Stimulated activated effector memory CD8-positive, alpha-beta T cell treated with anti-CD3 and anti-CD28 coated beads, Interleukin-12 subunit alpha, Interleukin-12 subunit beta, amount 100 ng/mL, for 72 hours (primary cell): ENCODE results near the gene HOXB6.

Experiments used
- ATAC-seq: fragments of 150-1000 bp; cut with Tn5 transposase; 2 replicates; pipeline ENCODE4 v1.10.0; 2021
- DNase-seq, 2 donors: peaks; one replicate each; pipeline ENCODE4 v3.0.0; 2021 to 2022; ENCODE audit warnings: low spot score in 2 of 2
- H3K27ac Mint-ChIP-seq: one replicate; pipeline ENCODE4 v1.8.0; 2022; ENCODE audit warnings: mild to moderate bottlenecking, mixed read lengths
- H3K36me3 Mint-ChIP-seq: one replicate; pipeline ENCODE4 v1.8.0; 2022; ENCODE audit warnings: mild to moderate bottlenecking, mixed read lengths
- H3K4me1 Mint-ChIP-seq: one replicate; pipeline ENCODE4 v1.8.0; 2022; ENCODE audit warnings: mixed read lengths
- H3K4me3 Mint-ChIP-seq: one replicate; pipeline ENCODE4 v1.8.0; 2022; ENCODE audit warnings: mild to moderate bottlenecking, mixed read lengths
- H3K9me3 Mint-ChIP-seq: one replicate; pipeline ENCODE4 v1.8.0; 2022; ENCODE audit warnings: mixed read lengths

Gene HOXB6

DNA sequence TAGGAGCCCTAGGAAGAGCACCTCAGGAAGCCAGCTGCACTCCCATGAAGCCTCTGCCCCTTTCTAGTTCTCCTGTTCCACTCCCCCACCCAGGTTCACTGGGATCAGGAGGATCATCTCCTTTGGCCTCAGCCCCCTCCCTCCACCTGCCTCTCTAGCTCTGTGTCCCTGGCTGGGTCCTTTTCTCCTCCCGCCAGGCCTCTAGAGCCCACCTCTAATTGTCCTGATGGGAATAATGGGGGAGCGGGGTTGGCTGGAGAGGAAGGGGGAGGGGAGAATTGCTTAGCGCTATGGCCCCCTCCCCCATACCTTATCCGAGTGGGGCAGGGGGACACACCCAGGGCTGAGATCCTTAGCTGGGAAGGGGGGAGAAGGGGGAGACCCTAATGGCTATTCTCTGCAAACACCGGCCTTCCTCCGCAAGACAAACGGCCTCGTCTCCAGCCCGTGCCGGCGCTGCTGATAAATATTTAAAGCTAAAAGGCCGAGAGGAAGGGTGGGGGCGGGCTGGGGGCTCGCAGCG, 5.0 kb upstream of the HOXB6 start:
- DNase-seq: no peak
- H3K36me3 Mint-ChIP-seq: peaks cover 18% of the 10 kb centered on the region
- H3K4me3 Mint-ChIP-seq: peak overlapping the region; percentile 94
- no peak for ATAC-seq
- H3K4me1 Mint-ChIP-seq: peaks cover 48% of the 10 kb centered on the region
- no peaks in the 10 kb centered on the region for H3K9me3 Mint-ChIP-seq
- peak overlapping the region; percentile 82 for H3K27ac Mint-ChIP-seq

DNA sequence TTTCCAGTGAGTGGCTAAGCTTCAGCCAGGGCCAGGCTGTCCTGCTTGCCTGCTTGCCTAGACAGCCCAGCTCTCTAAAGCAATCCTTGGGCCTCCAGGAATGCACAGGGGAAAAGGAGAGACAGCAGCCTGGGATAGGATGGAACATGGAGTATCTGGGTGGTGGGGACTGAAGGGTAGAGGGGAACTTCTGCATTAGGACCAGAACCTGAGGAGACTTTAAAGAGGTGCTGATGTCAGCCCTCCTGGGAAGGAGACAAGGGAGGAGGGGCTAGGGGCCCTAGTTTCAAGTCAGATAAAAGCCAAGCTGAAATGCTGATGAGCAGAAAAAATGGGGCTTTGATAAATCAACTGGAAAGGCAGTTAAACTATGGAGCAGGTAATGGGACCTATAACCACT, 4.2 kb upstream of the HOXB6 start:
- Mint-ChIP-seq H3K4me3 (peak overlapping the region; percentile 94), H3K36me3 (peaks cover 18% of the 10 kb centered on the region), H3K4me1 (peaks cover 48% of the 10 kb centered on the region), H3K9me3 (no peaks in the 10 kb centered on the region), H3K27ac (peak overlapping the region; percentile 21)
- ATAC-seq (no peak), DNase-seq (no peak)

DNA sequence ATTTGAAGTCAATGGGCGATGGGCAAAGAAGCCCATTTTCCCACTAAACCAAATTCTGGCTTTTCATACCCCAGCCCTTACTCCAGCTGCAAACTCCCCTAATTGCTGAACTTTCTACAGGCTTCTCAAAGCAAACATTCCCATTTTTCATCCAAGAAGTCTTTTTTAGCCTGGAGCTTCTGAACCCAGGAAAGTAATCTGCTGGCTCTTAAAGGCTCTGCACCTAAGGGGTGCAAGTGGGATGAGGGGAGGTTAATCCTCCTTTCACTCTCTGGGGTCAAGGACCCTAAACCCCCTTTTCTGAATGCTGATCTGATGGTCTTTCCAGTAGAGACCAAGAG, 3.7 kb upstream of the HOXB6 start:
- no peak overlapping the region for H3K27ac Mint-ChIP-seq
- no peak for ATAC-seq
- DNase-seq: no peak
- H3K9me3 Mint-ChIP-seq: no peaks in the 10 kb centered on the region
- peak overlapping the region; percentile 94 for H3K4me3 Mint-ChIP-seq
- peaks cover 14% of the 10 kb centered on the region for H3K36me3 Mint-ChIP-seq
- peaks cover 48% of the 10 kb centered on the region for H3K4me1 Mint-ChIP-seq

DNA sequence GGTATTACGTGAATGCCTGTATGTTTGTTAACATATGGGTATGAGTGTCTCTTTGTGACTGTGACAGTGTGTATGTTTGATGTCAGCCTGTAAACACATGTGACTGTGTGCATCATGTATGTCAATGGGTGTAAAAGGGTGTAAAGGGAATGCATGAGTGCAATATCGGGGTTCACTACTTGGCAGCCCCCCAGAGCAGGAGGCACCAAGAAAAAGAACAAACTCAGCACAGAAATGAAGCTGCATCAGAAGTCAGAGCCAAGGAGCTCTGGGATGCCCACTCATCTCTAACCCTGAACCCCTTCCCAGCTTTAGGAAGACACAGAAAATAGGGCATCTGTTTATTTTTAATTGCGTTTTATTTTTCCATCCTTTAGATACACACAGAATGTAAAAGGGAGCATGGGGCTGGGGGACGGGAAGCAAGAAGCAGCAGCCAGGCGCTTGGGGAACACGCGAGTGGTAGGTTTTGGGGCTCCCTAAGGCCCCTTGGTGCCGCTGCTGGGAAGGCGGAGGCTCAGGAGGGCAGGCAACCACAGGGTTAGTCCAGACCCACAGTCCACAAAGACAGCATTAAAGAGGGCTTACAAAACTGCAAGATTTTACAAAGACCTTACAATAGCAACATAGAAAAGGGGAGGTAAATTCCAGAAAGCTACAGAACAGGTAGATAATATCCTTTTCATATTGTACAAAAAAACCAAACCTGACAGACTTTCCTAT, 2.3 kb upstream of the HOXB6 start:
- DNase-seq: no peak
- no peak for ATAC-seq
- peaks cover 46% of the 10 kb centered on the region for H3K4me1 Mint-ChIP-seq
- H3K36me3 Mint-ChIP-seq: peaks cover 14% of the 10 kb centered on the region
- H3K27ac Mint-ChIP-seq: no peak overlapping the region
- H3K4me3 Mint-ChIP-seq: no peak overlapping the region
- H3K9me3 Mint-ChIP-seq: no peaks in the 10 kb centered on the region

DNA sequence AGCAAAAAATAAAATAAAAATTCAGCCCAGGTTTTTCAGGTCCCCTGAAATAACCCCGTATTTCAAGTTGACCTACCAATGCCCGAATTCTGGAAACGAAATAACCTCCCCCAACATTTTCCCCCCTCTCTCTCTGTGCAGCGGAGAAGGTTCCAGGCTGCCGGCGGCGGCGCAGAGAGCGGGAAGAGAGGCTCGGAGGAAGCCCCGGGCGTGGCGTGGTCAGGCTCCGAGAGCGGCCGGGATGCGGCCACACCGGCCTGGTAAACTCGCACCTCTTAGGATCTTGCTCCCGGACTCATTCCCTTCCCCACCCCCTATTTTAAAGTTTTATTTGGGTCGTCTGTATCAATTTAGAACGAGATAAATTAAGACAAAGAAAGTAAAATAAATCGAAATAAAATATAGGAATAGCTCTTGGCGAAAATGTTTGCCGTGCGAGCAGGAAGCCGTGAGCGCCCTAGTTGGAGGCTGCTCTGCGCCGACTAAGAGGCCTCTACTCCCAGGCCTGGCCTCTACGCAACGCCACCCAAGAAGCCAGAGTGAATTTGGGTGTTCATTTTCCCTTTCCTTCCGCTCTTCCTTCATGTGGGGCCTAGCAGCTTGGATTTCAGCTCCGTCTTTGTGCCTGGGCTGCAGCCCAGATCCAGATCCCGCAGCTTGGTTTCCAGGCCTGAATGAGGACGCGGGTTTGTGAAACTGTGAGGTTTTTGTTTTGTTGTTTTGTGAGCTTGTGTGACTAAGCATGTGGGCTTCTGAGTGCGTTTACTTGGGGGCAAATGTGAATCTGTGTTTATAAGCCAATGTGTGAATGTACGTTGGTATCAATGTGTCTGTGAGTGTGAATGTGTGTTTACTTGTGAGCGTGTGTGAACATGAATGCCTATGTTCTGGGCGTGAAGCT, 1.5 kb upstream of the HOXB6 start:
- no peak overlapping the region for H3K27ac Mint-ChIP-seq
- ATAC-seq (no peak), DNase-seq (no peak)
- H3K4me3 Mint-ChIP-seq: no peak overlapping the region
- peaks cover 44% of the 10 kb centered on the region for H3K4me1 Mint-ChIP-seq
- H3K36me3 Mint-ChIP-seq: peaks cover 14% of the 10 kb centered on the region
- no peaks in the 10 kb centered on the region for H3K9me3 Mint-ChIP-seq

DNA sequence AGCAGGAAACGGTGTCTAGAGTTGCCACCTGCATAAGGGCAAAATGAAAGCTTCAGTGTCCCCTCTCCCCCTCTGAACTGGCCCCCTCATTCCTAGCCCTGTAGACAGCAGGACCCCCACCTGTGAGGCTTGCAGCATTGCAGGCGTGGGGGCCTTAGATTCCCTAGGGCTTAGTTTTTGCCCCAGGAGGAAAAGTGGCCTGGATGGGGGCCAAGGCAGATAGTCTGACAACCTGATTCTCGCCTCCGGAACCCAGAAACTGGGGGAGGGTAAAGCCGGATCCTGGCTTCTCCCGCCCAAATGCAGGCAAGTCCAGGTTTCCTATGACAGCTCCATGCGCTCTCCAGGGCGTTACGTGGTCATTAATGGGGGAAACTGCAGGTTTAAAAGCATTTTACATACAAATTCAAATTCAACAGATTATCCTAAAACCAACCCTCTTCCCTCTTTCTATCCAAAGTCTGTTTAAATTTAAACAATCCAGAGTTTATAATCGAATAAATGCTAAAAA, 678 bp upstream of the HOXB6 start:
- Mint-ChIP-seq H3K9me3 (no peaks in the 10 kb centered on the region), H3K4me1 (peaks cover 38% of the 10 kb centered on the region), H3K27ac (no peak overlapping the region), H3K36me3 (peaks cover 8% of the 10 kb centered on the region), H3K4me3 (no peak overlapping the region)
- DNase-seq (no peak), ATAC-seq (no peak)

DNA sequence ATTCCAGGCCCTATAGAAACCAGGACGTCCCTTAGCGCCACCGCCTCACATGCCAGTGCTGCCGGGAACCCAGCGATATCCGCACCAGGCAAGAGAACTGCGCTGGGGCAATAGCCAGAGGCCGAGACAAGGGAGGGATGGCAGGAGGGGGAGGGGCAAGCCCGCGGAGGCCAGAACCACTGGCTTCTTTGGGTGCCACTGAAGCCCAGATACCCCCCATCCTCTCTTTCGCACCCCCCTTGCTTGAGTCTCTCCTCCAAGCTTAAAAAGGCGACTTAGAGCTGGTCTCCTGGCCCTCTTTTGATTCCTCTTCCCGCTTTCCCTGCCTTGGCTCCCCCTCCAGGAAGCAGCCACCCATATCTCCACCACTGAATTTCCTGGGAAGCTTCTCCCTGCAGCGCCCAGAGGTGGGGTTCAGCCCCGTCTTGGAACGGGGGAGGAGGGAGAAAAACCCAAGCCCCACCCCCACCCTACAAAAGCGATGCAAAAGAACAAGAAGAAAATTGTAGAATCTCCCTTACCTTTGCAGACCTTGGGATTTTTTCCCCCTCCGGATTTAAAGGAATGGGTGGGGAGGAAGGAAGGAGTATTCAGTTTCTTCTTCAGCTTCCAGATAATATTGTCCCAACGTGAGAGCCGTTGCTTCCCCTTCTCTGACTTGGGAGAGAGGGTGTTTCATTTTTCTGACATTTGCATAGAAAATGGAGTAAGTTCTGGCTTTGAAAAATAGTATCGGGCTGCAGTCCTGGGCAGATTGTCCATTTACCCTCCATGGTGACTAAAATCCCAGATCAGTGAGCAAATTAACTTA, 622 bp downstream of the HOXB6 start:
- Mint-ChIP-seq H3K4me1 (peaks cover 38% of the 10 kb centered on the region), H3K4me3 (peak overlapping the region; percentile 48), H3K27ac (no peak overlapping the region), H3K9me3 (no peaks in the 10 kb centered on the region), H3K36me3 (peaks cover 7% of the 10 kb centered on the region)
- DNase-seq (no peak), ATAC-seq (no peak)

DNA sequence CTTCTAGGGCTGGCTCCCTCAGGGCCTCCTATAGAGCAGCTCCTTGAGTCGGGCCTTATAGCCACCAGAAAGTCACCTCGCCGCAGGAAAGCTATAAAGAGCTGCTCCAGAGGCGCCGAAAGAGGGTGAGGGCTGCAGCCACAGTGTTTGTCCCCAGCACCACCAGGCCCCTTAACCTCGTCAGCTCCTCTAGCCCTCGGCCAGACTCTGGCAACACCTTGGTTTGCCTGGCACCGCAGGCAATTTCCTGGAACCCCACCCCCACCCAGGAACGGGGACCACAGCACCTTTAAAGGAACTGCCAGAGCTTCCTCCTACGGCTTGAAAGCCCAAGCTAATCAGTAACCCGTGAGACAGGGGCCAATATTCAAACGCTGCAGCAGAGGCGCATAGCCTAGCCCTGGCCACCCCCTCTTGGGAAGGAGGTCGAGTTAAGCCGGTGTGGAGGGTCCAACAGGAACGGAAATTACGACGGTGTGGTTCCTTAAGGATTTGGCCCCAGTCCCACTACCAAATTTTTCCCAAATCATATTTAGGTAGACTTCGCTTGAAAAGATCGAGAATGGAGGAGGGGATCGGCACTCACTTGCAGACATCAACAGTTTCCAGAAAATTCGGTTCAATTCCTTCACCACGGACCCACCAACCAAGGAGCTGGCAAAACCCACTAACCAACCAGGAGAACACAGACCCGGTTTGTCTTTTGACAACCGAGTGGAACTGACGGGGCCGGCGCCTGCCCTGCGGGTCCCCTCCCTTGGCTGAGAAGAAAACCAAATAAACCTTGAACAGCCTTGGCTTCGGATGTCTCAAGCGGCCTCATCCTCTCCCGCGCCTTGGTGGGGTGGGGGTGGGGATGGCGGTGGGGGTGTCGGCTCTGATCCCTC, 3.0 kb downstream of the HOXB6 start:
- peak overlapping the region; percentile 55 for H3K4me3 Mint-ChIP-seq
- no peaks in the 10 kb centered on the region for H3K36me3 Mint-ChIP-seq
- ATAC-seq: no peak
- no peak overlapping the region for H3K27ac Mint-ChIP-seq
- no peaks in the 10 kb centered on the region for H3K9me3 Mint-ChIP-seq
- H3K4me1 Mint-ChIP-seq: peaks cover 49% of the 10 kb centered on the region
- no peak for DNase-seq

DNA sequence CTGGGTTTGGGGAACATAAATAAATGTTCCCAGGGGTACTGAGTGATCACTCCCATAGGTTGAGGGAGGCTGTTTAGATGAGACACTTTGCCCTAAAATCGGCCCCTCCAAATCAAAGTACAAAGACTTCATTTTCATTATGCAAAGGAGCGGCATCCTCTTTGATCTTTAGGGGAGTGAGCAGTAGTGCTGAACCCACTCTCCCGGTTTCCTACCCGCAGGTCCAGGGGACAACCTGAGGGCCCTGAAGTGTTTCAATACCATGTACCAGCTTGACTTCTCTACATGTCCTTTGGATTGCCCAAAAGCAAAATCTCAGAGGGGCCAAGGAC, 3.6 kb downstream of the HOXB6 start:
- ATAC-seq (no peak), DNase-seq (no peak)
- Mint-ChIP-seq H3K9me3 (no peaks in the 10 kb centered on the region), H3K4me1 (peaks cover 55% of the 10 kb centered on the region), H3K4me3 (no peak overlapping the region), H3K27ac (no peak overlapping the region), H3K36me3 (no peaks in the 10 kb centered on the region)

DNA sequence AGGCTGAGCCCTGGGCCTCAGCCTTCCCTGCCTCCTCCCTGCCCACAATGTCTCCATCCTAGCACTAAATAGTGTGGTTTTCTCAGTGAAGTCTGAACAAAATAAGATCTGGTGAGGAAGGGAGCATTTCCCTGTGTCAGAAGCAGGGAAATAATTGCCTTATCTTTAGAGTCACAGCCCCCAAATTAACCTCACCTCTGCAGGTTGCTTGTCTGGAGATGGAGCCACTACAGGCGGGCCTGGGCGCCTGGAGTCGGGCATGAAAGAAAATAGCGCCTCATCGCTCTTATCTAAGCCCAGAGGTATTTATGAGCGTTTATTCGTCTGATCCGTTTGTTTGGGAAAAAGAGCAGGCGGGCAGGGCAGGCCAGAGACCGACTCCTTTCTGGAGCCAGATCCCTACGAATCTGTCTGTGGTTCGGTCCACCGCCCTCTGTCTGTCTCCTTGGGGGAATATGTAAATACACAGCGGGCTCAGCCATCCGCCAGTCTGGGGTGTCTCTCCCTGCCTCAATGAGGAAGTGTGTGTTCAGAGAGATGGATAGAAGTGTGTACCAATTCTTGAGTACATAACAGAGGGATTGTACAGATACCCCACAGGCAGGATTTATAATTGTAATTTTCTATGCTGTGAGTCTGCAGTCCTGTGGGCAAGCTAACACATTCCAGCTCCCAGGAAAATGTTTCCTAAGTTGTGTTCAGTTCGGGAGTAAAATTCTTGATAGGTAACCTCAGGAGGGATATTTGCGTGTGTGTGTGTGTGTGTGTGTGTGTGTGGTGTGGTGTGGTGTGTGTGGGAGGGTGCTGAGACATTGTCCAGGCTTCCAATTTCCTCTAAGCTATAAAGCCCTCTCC, 4.3 kb downstream of the HOXB6 start:
- H3K9me3 Mint-ChIP-seq: no peaks in the 10 kb centered on the region
- no peak overlapping the region for H3K4me3 Mint-ChIP-seq
- H3K27ac Mint-ChIP-seq: no peak overlapping the region
- DNase-seq (no peak), ATAC-seq (no peak)
- H3K4me1 Mint-ChIP-seq: peaks cover 58% of the 10 kb centered on the region
- H3K36me3 Mint-ChIP-seq: no peaks in the 10 kb centered on the region

DNA sequence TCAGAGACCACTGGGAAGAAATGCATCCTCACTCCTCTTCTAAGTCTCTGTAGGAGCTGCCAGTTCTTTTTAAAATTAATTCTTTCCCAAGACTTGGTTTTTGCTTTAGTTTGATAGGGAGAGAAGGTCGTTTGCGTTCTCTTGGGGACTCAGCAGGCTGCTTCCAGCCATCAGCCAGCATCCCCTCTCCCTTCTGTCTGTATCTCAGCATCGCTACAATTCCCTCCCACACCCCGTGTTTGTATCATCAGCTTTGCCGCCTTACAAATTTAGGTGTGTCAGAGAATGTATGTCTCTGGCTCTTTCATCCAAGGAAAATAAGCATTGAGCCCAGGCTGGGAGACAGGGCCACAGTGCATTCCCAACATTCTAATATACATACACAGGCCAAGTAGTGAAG, 5.4 kb downstream of the HOXB6 start:
- Mint-ChIP-seq H3K4me1 (peaks cover 57% of the 10 kb centered on the region), H3K36me3 (no peaks in the 10 kb centered on the region), H3K27ac (no peak overlapping the region), H3K4me3 (peak overlapping the region; percentile 67), H3K9me3 (no peaks in the 10 kb centered on the region)
- ATAC-seq: no peak
- no peak for DNase-seq

DNA sequence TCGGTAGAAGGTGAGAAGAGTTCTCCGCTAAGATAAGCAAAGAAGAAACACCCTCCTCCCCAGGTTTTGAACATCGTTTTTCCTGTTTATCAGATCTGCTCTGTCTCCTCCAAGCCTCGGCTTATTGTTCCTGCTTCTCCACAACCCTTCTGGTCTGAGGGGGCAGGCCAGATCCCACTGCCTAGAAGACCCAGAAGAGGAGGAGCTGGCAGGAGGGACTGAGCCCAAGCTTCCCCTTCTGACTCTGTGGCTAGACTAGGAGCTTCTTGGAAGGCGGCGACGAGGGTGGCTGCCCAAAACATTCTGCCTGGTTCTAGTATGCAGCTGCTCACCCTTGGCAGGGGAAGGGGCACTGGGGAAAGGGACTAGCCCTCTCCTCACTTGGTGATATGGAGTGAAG, 6.0 kb downstream of the HOXB6 start:
- peak overlapping the region; percentile 67 for H3K4me3 Mint-ChIP-seq
- peaks cover 56% of the 10 kb centered on the region for H3K4me1 Mint-ChIP-seq
- H3K27ac Mint-ChIP-seq: no peak overlapping the region
- no peaks in the 10 kb centered on the region for H3K9me3 Mint-ChIP-seq
- DNase-seq (no peak), ATAC-seq (no peak)
- no peaks in the 10 kb centered on the region for H3K36me3 Mint-ChIP-seq

DNA sequence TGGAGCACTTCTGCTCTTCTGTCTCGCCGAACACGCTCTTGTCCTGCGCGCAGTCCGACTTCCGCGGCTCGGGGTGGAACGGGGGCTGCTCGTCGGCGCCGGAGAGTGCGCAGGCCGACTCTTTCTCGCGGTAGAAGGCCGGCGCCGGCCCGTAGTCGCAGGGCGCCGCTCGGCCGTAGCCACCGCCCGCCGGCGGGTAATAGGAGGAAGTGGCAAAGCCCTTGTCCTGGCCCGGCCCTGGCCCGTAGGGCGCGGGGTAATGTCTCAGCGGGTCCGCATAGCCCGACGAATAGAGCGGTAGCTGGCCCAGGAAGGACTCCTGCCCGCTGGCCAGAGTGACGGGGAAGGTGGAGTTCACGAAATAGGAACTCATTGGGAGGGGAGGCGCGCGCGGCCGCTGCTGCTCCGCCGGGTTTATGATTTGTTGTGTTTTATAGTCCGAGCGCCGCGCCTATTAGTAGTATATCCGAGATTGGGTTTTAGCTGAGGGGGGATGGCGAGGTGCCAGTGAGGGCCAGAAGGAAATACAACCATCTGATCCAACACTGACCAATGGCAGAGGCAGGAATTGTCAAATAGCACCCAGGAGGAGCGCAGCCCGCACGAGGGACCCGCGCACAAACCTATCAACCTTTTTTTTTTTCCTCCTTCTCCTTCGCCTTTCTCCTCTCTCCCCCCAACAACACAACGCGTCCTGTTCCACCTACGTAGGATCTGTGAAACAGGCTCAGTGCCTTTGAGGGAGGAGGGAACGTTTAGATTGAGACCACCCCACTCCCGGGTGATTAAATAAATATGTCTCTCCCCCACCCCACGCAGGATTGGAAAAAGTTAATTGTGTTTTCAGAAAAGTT, 6.8 kb downstream of the HOXB6 start:
- Mint-ChIP-seq H3K36me3 (no peaks in the 10 kb centered on the region), H3K27ac (peak overlapping the region; percentile 75), H3K4me3 (peak overlapping the region; percentile 67), H3K9me3 (no peaks in the 10 kb centered on the region), H3K4me1 (peaks cover 55% of the 10 kb centered on the region)
- DNase-seq (peak in 1 of 2 donors; percentile 77), ATAC-seq (peak; percentile 57)
